ENCODE results near the gene TRPT1. TPM values are rescaled to one million over a fixed set of nuclear protein-coding genes. Genes with fewer than 3 reads are reported as not detected.

The TRPT1 gene
- 56.2 and 74.4 TPM in 2 replicates for total RNA-seq (2014; rRNA removed; shearing (Covaris generic))

GRCh38 chr11:64225608-64226506 is at the start of gene TRPT1, which contains the start of gene NUDT22:
TSS of gene TRPT1 (minus strand) at chr11:64226186. CDS start at chr11:64225860, 326 bp downstream.
TSS of gene NUDT22 (plus strand) at chr11:64226274. CDS start at chr11:64226653, 379 bp downstream.

DNA sequence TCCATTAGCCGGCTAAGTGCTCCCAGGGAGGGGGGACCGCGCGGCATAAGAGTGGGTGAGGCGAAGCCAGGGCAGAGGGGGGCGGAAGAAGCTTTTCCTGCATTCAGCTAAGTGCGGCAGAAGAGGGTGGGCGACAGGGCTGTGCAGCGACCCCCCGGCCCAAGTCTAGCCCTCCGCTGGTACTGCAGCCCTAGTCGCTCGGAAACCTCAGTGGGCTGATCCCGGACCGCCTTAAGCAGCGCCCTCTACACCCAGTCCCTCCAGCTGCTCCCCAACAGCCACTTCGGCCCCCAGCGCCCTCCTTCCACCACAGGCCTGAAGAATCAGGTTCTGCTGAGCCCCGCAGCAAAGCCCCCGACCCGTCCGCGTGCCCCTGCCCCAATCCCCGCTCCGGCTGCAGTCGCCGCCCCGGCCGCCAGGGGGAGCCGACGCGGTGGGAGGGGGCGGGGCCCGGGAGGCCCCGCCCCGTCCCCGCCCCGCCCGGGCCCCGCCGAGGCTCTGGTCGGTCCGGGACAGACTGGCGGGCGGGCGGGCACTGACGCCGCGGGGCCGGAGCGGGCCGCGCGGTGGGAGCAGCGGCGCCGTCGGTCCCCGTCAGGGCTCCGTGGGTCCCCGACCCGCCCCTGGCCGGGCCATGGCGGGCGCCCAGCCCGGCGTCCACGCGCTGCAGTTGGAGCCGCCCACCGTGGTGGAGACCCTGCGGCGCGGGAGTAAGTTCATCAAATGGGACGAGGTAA is 25.2 kb upstream of the TRPT1 start, which contains the start of gene PLCB3:
PLCB3 (plus strand) TSS at position 515 of the 737 bp plus-strand sequence; CDS start at position 635, 120 bp downstream.

GRCh38 chr11:64246871-64247728 is 21.1 kb upstream of the TRPT1 start, which contains the start of gene PPP1R14B:
TSS of gene PPP1R14B (minus strand) at chr11:64246943. CDS start at chr11:64246673, 270 bp downstream.

GRCh38 chr11:64240435-64241240 is 14.7 kb upstream of the TRPT1 start, which contains the start of gene FKBP2:
TSS of gene FKBP2 (plus strand) at chr11:64241095. CDS start at chr11:64242388, 1,293 bp downstream.

GRCh38 chr11:64233913-64234586 is 8.1 kb upstream of the TRPT1 start, which contains the start of gene VEGFB:
TSS of gene VEGFB (plus strand) at chr11:64234584. CDS start at chr11:64234834, 250 bp downstream.

DNA sequence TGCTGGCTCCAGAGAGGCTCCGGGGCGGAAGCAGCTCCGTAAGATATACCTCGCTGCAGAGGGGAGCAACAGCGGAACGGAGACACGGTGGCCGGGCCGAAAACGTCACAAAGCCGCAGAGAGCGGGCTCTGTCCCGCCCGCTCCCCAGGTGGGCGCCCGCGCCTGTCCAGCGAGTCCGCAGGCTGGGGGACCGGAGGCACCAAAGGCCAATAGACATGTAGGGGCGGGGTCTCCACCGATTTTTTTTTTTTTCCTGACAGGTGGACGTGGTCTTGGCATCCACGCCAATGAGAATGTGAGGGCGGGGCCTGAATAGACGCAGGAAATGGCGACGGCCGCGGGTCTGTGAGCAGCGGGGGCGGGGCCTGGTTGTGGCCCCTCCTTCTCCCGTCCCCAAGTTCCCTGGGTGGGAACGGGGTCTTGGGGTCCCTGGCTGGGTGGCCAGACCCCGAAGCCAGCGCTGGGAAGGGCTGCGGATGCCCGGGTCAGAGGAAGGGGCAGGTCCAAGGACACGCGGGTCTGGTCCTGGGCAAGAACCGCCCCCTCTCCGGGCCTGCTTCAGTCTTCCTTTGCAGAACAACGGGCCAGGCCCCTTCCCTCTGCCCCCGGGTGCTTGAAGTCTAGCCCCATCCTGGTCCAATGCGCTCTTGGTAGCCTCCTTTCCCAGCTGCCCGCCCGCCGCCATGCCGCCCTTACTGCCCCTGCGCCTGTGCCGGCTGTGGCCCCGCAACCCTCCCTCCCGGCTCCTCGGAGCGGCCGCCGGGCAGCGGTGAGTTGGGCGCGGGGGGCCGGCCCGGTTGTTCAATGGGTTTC is 4.4 kb upstream of the TRPT1 start, which contains the start of gene DNAJC4:
DNAJC4 (plus strand) TSS at position 378 of the 814 bp plus-strand sequence; CDS start at position 685, 307 bp downstream.

DNA sequence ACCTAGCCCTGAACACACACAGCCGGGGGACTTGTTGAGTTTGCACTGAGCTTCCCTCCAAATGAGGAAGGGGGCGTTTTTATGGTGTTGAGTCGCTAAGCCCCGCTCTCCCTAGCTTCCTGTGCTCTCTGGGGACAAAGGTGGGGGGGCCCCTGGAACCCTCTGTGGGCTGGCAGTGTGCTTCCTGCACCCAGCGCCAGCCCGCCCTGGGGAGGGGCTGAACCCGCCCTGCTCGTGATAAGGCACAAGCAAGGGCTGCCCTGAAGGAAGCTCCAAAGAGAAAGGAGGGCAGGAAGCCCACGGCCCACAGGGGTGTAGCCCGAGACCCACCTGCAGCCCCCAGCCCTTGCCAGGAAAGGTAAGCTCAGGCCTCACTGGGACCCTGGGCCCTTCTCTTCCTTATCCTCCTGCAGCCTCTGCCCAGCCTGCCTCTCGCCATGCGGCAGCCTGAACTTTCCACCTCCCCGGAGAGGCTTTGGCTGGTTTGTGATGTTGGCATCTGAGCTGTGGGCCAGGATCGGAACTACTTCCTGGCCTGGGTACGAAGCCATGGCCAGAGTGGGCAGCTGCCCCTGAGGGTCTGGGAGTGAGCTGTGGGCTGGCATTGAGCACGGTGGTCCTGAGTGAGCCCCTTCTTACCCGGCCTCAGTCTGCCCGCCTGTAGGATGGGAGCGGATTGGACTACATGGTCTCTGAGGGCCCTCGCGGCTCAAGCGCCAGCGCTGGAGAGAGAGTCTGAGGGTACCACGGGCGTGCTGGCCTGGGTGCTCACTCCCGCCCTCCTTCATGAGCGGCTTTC is 19.3 kb downstream of the TRPT1 start, which contains the start of gene FERMT3:
FERMT3 (plus strand) TSS at position 265 of the 799 bp plus-strand sequence. CDS start 644 bp downstream, outside the sequence.

DNA sequence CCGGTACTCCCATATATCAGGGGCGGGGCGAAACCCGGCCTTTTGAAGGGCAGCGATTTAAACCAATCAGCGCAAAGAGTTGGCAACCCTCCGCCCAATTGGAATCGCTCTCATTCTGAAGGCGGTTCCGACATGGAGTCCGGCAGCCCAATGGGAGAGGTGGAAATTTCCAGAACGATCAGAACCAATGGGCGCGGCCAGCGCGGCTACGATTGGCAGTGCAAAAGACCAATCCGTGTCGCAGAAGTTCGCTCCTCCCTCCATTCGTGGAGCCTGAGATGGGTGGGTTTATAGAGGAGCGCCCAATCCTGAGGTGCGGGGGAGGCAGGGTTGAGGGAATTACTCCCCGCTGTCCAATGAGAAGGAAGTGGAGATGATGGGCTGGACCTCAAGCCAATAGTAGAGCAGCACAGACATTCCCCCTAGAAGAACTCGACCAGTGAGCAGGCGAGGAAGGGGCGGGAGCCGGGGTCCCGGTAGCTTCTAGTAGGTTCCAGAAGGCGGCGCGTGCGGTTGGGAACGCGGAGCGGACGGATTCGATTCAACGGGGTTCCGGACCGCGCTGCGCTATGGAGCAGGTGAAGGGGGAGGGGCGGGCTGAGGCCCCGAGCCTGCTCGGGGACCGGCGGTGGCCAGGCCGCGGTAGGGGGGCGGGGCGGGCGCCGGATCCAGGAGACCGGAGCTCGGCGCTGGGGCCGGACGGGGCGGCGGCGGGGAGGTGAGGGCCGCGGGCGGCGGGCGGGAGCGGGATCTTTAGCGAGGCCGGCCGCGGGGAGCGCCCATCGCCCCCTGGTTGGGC is 40.1 kb downstream of the TRPT1 start, which contains the start of gene STIP1:
STIP1 (plus strand) TSS at position 479 of the 799 bp plus-strand sequence; CDS start at position 570, 91 bp downstream.

Other genes with a start within 250 kb of the TRPT1 start
- gene OTUB1, start 239.7 kb downstream of the TRPT1 start, total RNA-seq (2014; rRNA removed; shearing (Covaris generic)) = 89.1 and 101 TPM in 2 replicates
- gene FLRT1, start 190.3 kb downstream of the TRPT1 start, total RNA-seq (2014; rRNA removed; shearing (Covaris generic)) = 1.2 and 1.4 TPM in 2 replicates
- 97.2 and 109 TPM in 2 replicates for gene MACROD1, start 60.1 kb downstream of the TRPT1 start, total RNA-seq (2014; rRNA removed; shearing (Covaris generic))
- gene STIP1, start 40.0 kb downstream of the TRPT1 start, total RNA-seq (2014; rRNA removed; shearing (Covaris generic)) = 311 and 341 TPM in 2 replicates
- 1.3 and 1.9 TPM in 2 replicates for gene FERMT3, start 19.5 kb downstream of the TRPT1 start, total RNA-seq (2014; rRNA removed; shearing (Covaris generic))
- 69.5 and 70.7 TPM in 2 replicates for gene NUDT22, start 88 bp upstream of the TRPT1 start, total RNA-seq (2014; rRNA removed; shearing (Covaris generic))
- 16.8 and 23.4 TPM in 2 replicates for gene DNAJC4, start 4.4 kb upstream of the TRPT1 start, total RNA-seq (2014; rRNA removed; shearing (Covaris generic))
- 30.6 and 44.7 TPM in 2 replicates for gene VEGFB, start 8.4 kb upstream of the TRPT1 start, total RNA-seq (2014; rRNA removed; shearing (Covaris generic))
- gene FKBP2, start 14.9 kb upstream of the TRPT1 start, total RNA-seq (2014; rRNA removed; shearing (Covaris generic)) = 144 and 182 TPM in 2 replicates
- gene PPP1R14B, start 20.8 kb upstream of the TRPT1 start, total RNA-seq (2014; rRNA removed; shearing (Covaris generic)) = 650 and 685 TPM in 2 replicates
- 39.2 and 44.9 TPM in 2 replicates for gene PLCB3, start 25.3 kb upstream of the TRPT1 start, total RNA-seq (2014; rRNA removed; shearing (Covaris generic))
- gene BAD, start 58.5 kb upstream of the TRPT1 start, total RNA-seq (2014; rRNA removed; shearing (Covaris generic)) = 99.6 and 101 TPM in 2 replicates
- gene GPR137, start 59.7 kb upstream of the TRPT1 start, total RNA-seq (2014; rRNA removed; shearing (Covaris generic)) = 27.5 and 30.3 TPM in 2 replicates
- 0.61 and 0.68 TPM in 2 replicates for gene KCNK4, start 65.1 kb upstream of the TRPT1 start, total RNA-seq (2014; rRNA removed; shearing (Covaris generic))
- 1.9 and 3.7 TPM in 2 replicates for gene CATSPERZ, start 74.2 kb upstream of the TRPT1 start, total RNA-seq (2014; rRNA removed; shearing (Covaris generic))
- gene ESRRA, start 79.3 kb upstream of the TRPT1 start, total RNA-seq (2014; rRNA removed; shearing (Covaris generic)) = 60.7 and 66.5 TPM in 2 replicates
- 811 and 881 TPM in 2 replicates for gene TRMT112, start 91.4 kb upstream of the TRPT1 start, total RNA-seq (2014; rRNA removed; shearing (Covaris generic))
- gene PRDX5, start 91.9 kb upstream of the TRPT1 start, total RNA-seq (2014; rRNA removed; shearing (Covaris generic)) = 418 and 488 TPM in 2 replicates
- 4.1 and 5.9 TPM in 2 replicates for gene CCDC88B, start 114.0 kb upstream of the TRPT1 start, total RNA-seq (2014; rRNA removed; shearing (Covaris generic))
- gene RPS6KA4, start 133.0 kb upstream of the TRPT1 start, total RNA-seq (2014; rRNA removed; shearing (Covaris generic)) = 32.4 and 37.5 TPM in 2 replicates